HG02623 (cell line): ENCODE measurements around the gene PRDM16.

Experiments
- ATAC-seq: cut with Tn5 transposase; IDR thresholded peaks from one replicate; pipeline ENCODE4 v1.9.1; 2021; ENCODE audit warnings: moderate library complexity; ENCODE audit not compliant: unreplicated experiment

PRDM16 gene

DNA sequence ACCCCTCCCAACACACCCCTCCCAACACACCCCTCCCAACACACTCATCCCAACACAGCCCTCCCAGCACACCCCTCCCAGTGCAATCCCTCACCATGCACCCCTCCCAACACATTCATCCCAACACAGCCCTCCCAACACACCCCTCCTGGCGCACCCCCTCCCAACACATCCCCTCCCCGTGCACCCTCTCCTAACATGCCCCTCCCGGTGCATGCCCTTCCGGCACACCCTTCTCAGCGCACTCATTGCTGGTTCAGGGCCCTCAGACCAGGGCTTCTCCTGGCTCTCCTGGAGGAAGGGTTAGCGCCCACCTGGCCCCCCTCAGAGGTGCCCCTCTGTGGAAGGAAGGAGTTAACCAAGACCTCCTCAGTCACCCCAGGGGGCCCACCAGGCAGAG, 310.9 kb downstream of the PRDM16 start:
- no peak for ATAC-seq

DNA sequence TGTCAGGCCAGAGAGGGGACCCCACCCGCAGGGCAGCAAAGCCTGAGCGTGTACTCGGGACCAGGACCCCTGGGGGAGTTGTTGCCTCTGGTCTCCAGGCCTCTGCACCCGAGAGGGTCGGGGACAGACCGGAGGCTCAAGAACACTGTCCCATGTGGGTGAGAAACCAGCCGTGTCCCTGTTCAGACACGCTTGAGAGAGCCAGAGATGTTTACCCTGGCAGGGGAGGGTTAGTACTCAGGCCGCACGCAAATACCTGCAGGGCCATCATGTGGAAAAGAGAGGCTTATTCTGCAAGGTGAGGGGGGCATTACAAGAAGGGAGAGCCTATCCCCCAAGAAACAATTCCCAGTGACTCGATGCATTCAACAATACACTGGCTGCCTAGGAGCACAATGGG, 311.5 kb downstream of the PRDM16 start:
- ATAC-seq = no peak

DNA sequence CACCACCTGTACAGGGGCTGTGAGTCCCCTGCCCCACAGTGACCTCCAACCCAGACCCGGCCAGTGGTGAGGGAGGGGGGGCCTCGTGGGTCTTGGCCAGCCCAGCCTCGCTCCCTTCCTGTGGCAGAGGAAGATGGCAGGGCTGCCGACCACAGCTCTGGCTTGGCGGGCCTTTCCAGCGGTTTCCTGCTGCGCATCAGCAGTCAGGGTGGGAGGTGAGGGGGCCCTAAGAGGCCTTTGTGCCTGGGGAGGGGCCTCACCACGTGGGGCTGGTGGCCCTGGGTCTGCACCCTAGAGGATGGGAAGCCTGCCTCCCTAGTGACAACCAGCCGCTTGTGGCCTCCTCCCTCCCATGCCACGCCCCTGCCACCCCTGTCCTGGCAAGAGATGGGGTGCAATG, 312.9 kb downstream of the PRDM16 start:
- no peak for ATAC-seq

DNA sequence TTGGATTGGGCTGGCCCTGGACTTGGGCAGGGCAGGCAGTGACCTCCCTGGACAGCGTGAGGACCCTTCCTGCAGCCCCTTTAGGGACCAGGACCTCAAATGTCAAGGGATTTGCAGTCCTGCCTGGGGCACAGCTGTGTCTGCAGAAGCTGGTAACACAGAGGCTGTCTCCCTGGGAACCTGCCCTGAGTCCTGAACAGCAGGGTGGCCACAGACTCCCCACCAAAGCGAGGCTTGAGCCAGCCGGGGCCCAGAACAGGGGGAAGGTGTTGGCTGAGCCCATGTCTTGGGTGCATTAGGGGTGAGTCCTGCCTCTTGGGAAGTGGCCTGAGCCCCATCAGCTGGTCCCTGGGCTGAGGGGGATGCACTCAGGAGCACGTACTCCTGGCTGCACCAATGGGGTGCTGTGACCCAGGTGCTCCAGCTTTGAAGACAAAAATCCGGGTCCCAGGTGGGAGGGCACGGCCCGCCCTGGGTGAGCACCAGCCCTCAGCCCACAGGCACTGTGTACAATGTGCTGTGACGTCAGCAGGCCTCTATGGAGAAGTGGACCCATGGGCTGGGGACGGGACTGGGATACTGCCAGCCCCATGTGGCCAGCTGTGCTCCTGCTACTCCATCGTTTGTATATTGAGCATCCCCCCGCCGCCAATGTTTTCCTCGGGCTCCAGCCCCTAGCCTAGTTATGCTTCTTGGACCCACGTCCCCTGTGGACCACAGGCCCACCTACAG, 313.5 kb downstream of the PRDM16 start:
- no peak for ATAC-seq

DNA sequence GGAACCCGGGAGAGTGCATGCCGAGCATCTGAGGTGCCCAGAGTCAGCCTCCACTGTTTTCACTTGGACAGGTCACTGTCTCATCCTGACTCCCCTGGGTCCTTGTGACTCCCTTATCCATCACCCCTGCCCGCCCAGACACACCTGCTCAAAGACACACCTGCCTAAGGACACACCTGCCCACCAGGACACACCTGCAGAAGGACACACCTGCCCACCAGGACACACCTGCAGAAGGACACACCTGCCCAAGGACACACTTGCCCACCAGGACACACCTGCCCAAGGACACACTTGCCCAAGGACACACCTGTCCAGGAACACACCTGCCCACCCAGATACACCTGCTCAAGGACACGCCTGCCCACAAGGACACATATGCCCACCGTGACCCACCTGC, 314.7 kb downstream of the PRDM16 start:
- no peak for ATAC-seq

DNA sequence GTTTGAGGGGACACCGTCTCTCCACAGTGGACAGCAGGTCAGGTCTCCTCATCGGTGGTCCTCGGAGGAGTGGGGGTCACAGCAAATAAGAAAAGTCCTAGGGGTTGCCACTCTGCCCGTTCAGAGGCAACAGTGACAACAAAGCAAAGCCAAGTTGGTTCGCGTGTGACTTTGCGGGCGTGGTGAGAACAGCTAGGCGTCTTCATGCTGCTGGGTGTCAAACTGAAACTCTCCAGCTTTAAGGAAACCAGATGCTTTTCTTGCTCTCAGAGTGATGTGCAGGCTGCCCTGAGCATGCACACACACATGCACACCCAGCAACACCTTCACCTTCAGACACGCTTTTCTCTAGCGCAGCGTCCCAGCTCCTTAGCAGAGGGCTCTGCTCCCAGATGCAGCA, 315.4 kb downstream of the PRDM16 start:
- no peak for ATAC-seq

DNA sequence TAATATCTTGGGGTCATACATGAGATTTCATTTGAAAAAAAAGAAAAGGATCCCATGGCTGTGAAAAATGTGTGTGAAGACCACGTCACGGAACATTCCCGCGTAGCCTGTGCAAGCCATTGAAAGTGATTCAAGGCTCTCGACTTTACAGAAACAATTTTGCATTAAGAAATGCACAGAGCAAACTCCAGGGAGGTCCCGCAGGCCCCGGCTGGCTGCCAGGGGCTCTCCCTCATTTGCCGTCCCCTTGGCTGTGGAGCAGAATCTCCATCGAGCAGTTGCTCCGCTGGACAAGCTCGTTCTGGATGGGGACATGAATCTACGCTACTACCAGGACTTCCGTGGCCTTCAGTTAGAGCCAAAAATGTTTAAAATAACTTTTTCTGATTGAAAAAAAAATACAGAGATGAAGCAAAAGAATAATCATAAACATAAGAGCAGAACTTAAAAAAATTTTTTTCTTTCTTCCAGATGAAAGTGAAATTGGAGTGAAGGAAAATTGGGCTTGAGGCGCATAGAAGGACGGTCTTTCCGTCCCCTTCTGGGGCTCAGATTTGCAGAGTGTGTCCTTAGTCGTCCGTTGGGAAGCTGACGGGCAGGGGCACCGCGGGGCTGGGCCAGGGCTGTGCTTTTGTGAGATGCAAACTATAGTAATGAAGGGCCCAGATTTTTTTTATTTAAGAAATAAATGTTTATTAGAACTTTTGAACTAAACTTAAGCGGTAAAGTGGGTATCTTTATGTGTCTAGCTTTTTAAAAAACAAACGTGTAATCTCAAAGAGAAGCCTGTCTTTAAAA, 317.4 kb downstream of the PRDM16 start:
- ATAC-seq = no peak

DNA sequence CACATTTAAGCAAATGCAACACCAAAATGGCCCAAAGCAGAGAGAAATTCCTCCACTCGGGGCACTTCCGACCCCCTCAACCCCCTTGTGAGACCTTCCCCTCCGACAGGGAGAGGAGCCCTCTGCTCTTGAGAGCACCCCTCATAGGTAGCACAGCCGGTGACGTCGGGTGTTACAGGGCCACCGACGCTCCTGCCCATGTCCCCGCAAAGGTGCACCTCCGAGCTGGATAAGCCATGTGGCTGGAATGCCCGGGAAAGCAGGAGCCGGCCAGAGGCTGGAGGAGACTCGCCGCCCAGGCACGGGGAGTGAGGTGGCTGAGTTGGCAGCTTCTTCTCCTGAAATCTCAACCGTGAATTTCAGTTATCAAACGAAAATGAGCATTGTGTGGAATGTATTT, 318.4 kb downstream of the PRDM16 start:
- ATAC-seq = no peak

DNA sequence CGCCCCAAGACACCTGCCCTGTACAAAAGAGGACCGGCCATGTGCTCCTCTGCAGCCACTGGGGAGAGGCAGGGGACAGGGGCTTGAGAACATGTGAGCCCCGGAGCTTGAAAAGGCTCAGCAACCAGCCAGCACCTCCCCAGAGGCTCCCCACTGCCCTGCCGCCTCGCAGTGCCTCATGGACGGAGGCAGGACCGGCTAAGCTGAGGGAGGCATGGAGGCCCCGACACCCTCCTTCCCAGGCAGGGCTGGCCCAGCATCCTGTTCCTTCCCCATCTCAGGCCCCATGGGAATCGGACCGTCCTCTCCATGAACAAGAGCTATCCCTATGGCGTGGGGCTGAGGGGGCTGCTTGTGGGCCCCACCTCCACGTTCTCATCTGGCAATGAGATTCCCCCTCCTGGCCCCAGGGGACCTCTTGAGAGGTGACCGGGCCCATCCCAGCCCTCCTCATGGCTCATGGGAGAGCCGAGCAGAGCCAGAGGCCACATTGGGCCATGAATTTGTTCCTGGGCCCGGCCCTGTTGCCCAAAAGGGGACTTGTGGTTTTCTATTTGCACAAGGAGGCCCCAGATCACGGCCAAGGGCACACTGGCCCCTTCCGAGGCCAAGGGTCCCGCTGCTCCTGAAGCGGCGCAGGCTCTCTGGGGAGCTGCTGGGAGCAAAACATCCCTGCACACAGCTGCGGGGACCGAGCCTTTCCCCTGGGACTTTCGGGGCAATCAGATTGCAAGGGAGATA, 320.3 kb downstream of the PRDM16 start:
- ATAC-seq = no peak

DNA sequence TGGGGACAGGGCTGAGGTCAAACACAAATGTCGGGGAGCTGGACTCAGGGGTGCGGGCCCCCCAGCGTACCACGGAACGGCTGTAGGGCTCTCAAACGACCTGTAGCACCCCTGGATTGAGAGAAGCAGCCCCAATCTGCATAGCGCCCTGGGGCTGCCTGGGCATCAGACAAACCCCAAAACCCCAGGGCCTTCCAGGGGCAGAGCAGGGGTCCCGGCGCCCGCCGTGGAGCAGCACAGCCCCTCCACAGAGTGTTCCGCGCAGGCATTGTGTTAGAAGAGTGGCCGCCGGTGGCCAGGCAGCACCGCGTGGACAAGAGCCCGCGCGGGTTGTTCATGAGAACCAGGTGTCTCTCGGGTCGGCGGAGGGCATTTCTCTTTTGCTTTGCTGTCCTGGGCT, 321.3 kb downstream of the PRDM16 start:
- ATAC-seq = no peak

DNA sequence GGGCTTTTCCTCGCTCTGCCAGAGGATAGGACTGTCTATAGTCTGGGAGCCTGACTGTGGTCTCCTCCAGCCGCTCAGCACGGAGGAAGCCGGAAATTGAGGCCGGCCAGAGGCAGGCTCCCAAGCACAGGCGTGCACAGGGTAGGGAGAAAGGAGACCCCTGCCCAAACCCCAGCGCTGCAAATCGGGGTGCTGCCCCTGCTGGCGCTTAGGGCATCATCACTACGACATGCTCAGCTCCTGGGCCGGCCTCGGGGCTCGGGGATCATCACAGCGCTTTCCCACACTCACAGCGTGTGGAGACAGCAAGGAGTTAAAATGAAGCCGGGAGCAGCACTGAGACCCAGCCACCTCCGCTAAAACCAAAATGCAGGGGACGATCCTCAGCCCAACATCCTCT, 322.7 kb downstream of the PRDM16 start:
- no peak for ATAC-seq

DNA sequence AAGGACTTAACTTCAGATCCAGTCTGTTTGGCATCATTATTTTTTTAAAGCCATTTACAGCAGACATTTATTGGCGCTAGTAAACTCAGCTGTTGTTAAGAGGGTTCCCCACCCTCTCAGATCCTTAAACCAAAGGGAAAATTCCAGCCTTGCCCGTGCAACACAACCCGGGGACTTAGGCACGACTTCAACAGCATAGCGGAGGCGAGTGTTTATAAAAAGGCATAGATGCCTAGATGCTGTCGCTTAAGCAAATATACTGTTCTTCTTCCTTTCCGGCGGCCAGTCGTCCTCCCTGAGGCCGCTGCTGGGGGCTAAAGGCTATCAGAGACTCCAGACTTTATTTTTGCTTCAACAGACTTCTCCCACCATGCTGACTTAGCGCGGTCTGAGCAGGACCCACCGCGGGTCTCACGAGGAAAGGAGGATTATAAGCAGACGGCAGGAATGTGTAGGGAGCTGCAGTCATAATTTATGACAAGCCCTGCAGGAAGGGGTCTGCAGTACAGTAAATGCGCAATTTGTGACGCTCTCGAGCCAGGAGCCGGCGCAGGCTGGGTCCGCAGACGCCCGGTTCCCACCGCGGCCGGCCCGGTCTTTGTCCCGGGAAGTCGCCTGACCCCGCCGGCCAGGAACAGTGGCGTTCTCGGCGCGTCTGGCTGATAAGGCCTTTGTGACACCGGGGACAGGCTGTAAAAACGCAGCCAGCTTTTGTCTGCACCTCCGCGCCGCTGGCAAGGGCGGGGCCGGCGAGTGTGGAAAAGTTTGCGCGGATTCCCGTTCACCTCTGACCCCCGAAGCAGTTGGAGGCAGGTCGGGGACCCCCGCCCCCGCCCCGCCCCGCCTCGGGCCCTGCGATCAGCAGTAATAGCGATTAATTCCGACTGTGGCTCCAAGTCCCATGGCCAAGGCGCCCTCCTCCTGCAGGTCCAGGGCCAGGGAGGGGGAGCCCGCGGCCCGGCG, 324.3 kb downstream of the PRDM16 start:
- no peak for ATAC-seq

DNA sequence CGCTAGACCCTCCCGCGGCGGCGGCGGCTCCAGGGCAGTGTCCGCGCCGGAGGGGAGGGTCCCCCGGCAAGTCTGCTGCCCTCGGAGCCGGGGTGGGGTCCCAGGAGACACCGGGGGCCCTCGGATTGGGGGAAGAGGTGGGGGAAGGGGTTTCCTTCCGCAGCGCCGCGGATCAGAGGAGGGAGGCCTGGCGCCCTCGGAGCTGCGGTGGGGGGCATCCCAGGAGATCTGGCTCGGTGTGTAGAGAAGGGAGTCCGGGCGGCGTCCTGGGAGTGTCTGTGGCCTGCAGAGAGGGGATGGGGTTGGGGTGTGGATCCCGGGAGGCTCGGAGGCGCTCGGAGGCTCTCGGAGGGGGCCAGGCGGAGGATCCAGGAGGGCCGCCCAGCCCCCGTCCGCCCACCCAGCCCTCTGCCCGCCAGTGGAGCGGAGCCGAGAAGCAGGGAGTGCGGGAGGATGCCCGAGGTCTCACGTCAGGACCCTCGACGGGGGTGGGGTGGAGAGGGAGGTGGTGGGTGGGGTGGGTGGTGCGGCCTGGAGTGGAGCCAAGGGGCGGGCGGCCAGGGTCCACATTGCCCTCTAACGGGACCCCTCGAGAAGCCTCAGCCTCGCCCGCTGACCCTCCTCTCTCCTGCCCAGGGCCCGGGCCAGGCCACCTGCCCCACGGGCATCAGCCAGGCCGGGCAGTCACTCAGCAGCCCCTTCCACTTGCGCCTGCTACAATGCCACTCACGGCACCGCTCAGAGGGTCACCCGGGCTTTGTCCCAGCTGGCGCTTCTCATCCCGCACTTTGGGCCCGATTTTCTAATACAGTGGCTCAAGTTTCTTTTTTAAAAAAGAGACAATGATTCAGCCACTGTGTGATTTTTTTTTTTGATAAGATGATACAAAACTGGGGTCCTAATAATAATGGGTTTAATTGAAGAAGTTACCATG, 325.3 kb downstream of the PRDM16 start:
- ATAC-seq = no peak

DNA sequence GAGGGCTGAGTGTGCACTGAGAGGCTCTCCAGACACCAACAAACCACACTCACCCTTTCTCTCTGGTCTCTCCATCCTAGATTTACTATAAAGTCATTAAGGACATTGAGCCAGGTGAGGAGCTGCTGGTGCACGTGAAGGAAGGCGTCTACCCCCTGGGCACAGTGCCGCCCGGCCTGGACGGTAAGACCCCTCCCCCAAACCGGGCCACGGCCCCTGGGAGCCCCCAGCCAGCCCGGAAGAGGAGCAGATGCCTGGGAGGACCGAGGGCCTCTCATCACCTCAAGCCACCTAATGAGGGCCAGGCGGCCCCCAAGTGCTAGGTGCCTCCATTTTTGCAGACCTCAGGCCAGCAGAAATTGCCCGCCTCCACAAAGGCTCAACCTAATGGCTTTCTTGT, 327.4 kb downstream of the PRDM16 start:
- ATAC-seq = no peak

DNA sequence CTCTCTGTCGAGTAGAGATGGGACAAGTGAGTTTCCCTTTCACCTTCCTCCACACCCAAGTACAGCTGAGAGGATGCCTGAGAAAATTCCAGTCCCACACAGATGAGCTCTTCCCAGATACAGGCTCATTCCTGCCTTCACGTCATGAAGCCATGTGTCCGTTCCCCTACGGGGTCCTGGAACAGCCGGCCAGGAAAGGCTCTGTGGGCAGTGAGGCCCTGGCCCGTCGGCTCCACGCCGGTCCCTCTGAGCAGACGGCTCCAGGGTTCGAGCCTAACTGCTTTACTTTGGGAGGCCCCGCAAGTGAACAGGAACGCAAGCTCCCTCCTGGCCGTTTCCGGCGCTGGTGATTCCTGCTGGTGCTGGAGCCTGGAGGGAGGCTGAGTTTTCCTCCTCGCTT, 328.3 kb downstream of the PRDM16 start:
- ATAC-seq = no peak

DNA sequence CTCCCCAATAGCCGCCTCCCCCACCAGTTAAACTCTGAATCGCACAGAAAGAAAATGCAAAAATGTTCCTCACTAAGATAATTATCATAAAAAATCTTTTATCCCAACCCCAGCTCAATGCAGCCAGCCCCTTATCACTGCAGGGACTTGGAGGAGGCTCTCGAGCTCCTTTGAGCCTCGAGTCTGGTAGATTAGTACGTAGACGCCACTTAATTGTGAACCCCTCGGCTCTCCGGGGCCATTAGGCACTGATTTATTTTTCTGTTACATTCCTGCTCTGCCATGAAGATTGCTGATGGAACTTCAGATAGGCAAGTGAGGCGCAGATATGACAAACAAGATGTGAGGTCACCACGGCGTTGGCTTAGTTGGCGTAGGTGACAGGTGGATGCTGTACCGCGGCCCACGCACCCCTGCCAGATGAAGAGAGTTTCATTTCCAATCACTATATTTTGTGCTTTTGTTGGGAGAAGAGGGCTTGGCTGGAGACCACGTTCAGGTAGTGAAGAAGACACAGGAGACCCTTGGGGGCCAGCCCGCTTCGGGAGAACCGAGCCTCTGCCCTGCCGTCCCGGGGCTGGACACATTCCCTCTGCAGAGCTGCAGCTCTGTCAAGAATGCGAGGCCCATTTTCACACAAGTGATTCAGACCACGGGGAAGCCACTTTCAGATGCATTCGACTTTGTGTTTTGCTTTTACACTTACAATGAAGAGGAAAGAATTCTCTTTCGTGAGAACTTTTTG, 329.6 kb downstream of the PRDM16 start:
- ATAC-seq = no peak

DNA sequence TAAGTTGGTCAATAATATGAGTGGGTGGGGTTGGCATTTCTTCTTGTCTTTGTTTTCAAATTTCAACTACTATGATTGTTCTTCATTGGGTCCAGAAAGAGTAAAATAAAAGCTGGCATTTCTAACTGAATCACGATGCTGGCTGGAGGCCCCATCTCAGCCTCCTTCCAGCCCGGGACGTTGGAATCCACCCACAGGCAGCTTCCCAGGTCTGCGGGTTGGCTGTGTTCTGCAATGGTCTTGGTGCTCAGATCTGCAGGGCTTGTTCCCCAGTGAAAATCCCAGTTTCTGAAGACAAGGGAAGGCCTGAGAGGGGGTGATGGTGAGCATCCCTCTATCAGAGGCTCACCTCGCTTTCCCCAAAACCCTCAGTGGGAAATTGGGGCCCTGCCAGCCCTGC, 330.7 kb downstream of the PRDM16 start:
- no peak for ATAC-seq

DNA sequence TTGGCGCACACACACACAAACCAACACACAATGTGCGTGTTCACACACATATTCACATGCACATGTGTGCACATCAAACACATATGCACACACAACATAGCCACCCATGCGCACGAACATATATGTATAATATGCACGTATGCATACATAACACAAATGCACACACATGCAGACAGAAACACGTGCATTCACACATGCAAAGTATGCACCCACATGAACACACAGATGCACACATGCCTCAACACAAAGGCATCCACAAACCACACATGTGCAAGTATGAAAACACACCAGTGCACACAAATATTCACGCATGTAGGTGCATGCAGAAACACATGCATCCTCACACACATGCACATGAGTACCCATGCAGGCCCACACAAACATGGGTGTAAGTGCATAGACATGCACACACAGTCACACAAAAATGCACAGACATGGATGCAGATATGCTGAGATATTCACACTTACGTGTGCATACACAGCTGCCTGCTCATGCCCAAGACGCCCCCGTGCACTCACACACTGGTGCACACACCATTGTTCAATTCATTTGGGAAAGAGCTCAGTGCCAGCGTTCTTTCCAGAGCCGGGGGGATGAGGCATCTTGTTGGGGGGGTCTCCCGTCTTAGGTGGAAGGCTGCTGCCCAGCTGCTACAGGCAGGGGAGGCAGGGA, 332.7 kb downstream of the PRDM16 start:
- no peak for ATAC-seq
